ENCODE measurements around the gene CCDC12. TPM values are rescaled to one million over a fixed set of nuclear protein-coding genes. Genes with fewer than 3 reads are reported as not detected.

Gene CCDC12
- total RNA-seq, 1 donor from 2014 or later, result 69.1 TPM

- peak; percentile 91 for DNase-seq (ENCODE audit: low spot score)
- intact Hi-C loops (cut with micrococcal nuclease), result loop anchor here (1.0 to 2.0 kb wide), 3 partner anchors 9 to 39 kb away; partner anchors contain the start of gene NBEAL2
Measured at GRCh38 chr3:46987743-46988401, 11.3 kb upstream of the CCDC12 start.

GRCh38 chr3:46987319-46987742 lies 10.8 kb upstream of the CCDC12 start:
- Mint-ChIP-seq H3K27ac (peak overlapping the region; percentile 94), H3K36me3 (ENCODE audit: low read depth) (peaks cover 27% of the 10 kb centered on the region), H3K4me1 (ENCODE audit: low read depth) (peaks cover 84% of the 10 kb centered on the region), H3K9me3 (no peaks in the 10 kb centered on the region), H3K27me3 (ENCODE audit: insufficient read depth) (no peaks in the 10 kb centered on the region), H3K4me3 (peak overlapping the region; percentile 83)
- no peak for DNase-seq (ENCODE audit: low spot score)
- intact Hi-C loops (cut with micrococcal nuclease), result loop anchor here (1.0 to 2.0 kb wide), 3 partner anchors 8 to 39 kb away; partner anchors contain the start of gene NBEAL2

More at GRCh38 chr3:46987743-46988401, 11.3 kb upstream of the CCDC12 start:
- Mint-ChIP-seq H3K4me1 (ENCODE audit: low read depth) (peaks cover 79% of the 10 kb centered on the region), H3K36me3 (ENCODE audit: low read depth) (peaks cover 27% of the 10 kb centered on the region), H3K9me3 (no peaks in the 10 kb centered on the region), H3K27me3 (ENCODE audit: insufficient read depth) (no peaks in the 10 kb centered on the region), H3K27ac (peak overlapping the region; percentile 94), H3K4me3 (peak overlapping the region; percentile 83)

DNA sequence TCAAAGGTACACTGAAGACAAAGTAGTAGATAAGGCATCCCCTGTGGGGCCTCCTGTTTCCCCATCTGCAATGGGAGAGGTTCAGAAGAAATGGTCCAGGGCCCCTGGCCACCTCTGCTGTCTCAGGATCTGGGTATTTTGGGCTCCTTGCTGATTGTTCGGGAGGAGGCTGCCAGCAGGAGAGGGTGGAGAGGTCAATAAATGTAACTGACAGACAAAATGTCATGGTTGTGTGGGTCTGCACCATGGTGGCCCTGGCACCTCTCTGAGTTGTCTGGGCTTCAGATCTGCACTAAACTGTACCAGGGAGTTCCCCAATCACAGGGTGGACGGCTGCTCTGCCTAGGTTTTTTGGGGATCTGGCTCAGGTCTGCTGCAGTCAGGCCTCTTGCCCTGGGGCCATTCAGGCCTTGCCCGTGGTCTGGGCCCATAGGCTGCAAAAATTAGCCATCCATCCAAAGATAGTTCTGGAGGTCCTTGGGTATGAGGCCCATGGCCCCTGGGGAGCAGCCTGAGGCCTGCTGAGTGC lies 10.3 kb upstream of the CCDC12 start:
- peak overlapping the region; percentile 94 for H3K27ac Mint-ChIP-seq
- no peak for DNase-seq (ENCODE audit: low spot score)
- H3K4me1 Mint-ChIP-seq (ENCODE audit: low read depth), result peaks cover 87% of the 10 kb centered on the region
- peaks cover 27% of the 10 kb centered on the region for H3K36me3 Mint-ChIP-seq (ENCODE audit: low read depth)
- no peaks in the 10 kb centered on the region for H3K9me3 Mint-ChIP-seq
- H3K27me3 Mint-ChIP-seq (ENCODE audit: insufficient read depth), result no peaks in the 10 kb centered on the region
- H3K4me3 Mint-ChIP-seq, result peak overlapping the region; percentile 83
- intact Hi-C loops (cut with micrococcal nuclease), result loop anchor here (1.0 to 2.0 kb wide), 3 partner anchors 8 to 38 kb away; partner anchors contain the start of gene NBEAL2

DNA sequence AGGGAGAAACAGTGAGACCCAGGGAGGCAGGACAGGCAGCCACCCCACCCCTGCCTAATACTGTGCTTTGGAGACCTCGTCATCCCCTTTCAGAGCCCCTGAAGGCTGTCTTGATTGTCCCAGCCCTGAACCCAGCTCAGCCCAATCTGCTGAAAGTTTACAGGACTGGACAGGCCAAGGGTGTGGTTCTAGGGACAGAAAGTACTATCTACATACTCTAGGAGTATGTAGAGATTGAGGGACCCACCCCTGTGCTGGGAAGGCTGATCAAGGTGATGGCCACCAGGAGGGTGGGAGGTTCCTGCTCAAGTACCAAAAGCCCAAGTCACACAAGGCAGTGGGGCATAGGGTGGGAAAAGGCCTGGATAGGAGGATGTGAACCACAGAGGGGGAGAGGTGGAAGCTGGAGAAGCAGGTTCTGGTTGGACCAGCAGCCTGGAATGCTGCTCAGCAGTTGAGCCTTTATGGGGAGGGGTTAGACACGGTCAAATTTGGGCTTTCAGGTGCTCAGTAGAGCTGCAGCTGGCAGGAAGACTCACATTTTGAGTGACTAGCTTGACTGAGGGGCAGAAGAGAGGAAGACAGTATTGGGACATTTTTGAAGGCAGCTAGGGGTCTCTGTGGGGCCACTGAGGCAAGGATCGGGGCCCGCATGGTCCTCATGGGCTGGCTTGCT lies 9.6 kb upstream of the CCDC12 start:
- no peak for DNase-seq (ENCODE audit: low spot score)
- Mint-ChIP-seq H3K27me3 (ENCODE audit: insufficient read depth) (no peaks in the 10 kb centered on the region), H3K36me3 (ENCODE audit: low read depth) (peaks cover 27% of the 10 kb centered on the region), H3K4me1 (ENCODE audit: low read depth) (peaks cover 92% of the 10 kb centered on the region), H3K4me3 (peak overlapping the region; percentile 83), H3K9me3 (no peaks in the 10 kb centered on the region), H3K27ac (peak overlapping the region; percentile 94)
- intact Hi-C loops (cut with micrococcal nuclease), result loop anchor here (2.0 kb wide), 2 partner anchors 33 to 37 kb away; no protein-coding TSS in a partner anchor

DNA sequence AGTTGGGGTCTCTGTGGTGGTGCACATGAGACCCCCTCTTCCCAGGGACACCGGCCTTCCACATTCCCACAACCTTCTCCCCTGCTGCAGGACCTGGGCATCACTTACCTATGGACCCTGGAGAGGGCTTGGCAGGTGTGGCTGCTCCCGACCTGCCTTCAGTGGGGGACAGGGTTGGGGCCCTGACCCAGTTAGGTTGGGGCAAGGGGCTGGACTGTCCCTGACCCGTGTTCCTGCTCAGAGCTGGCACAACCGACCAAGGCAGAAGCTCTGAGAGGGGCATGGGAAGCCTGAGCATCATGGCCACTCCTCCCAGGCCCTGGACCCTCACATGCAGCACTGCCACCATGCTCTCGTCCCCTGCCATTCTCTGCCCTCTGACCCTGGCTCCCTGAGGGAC lies 9.0 kb upstream of the CCDC12 start:
- Mint-ChIP-seq H3K27ac (peak overlapping the region; percentile 94), H3K27me3 (ENCODE audit: insufficient read depth) (no peaks in the 10 kb centered on the region), H3K36me3 (ENCODE audit: low read depth) (peaks cover 27% of the 10 kb centered on the region), H3K9me3 (no peaks in the 10 kb centered on the region), H3K4me3 (peak overlapping the region; percentile 83), H3K4me1 (ENCODE audit: low read depth) (peaks cover 90% of the 10 kb centered on the region)
- intact Hi-C loops (cut with micrococcal nuclease), result no loop called here
- DNase-seq (ENCODE audit: low spot score), result no peak

DNA sequence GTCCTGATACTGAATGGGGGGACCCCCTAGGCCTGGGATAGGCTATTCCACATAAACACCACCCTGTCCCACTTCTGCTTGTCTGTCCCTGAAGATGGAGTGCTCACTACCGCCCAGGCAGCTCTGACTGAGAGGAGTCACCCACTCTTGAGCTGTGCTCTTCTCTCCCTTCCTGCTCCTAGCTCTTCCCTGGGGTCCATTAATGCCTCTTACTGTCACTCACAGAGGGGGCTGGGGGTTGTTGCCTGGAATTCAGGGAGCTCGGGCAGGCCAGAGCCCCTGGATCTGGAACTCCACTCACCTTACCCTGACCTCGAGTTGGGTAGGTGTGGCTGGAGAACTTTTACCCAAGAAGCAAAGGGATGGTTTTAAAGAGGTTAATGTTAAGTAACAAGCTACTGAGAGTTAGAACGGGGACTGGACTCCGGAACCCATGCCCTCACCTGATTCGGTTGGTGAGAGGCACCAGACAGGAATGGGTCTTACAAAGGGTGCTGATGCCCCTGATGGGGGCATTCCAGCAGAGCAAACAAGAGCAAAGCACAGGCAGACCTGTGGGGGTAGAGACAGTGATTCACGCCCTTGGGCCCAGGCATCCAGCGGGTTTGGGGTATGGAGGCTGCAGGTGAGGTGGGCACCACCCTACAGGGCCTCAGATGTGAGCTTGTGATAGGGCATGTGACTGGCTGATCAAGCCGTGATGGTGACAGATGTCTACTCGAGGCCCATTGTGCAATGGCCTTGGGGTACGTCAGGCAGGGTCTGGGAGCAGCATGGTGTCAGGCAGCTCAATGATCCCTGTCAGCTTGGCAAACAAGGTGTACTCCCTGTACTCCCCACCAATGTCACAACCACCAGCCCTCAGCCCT lies 8.3 kb upstream of the CCDC12 start:
- peak overlapping the region; percentile 22 for H3K4me3 Mint-ChIP-seq
- peaks cover 85% of the 10 kb centered on the region for H3K4me1 Mint-ChIP-seq (ENCODE audit: low read depth)
- no peaks in the 10 kb centered on the region for H3K27me3 Mint-ChIP-seq (ENCODE audit: insufficient read depth)
- H3K36me3 Mint-ChIP-seq (ENCODE audit: low read depth), result peaks cover 21% of the 10 kb centered on the region
- no peak for DNase-seq (ENCODE audit: low spot score)
- H3K9me3 Mint-ChIP-seq, result no peaks in the 10 kb centered on the region
- intact Hi-C loops (cut with micrococcal nuclease), result no loop called here
- peak overlapping the region; percentile 72 for H3K27ac Mint-ChIP-seq

GRCh38 chr3:46982546-46982945 lies 6.0 kb upstream of the CCDC12 start:
- H3K27ac Mint-ChIP-seq, result peak overlapping the region; percentile 77
- no peaks in the 10 kb centered on the region for H3K9me3 Mint-ChIP-seq
- intact Hi-C loops (cut with micrococcal nuclease), result no loop called here

GRCh38 chr3:46981932-46982471 lies 5.5 kb upstream of the CCDC12 start:
- H3K36me3 Mint-ChIP-seq (ENCODE audit: low read depth), result peaks cover 7% of the 10 kb centered on the region
- peak overlapping the region; percentile 89 for H3K4me3 Mint-ChIP-seq
- peak overlapping the region; percentile 65 for H3K27ac Mint-ChIP-seq
- no peaks in the 10 kb centered on the region for H3K9me3 Mint-ChIP-seq
- H3K27me3 Mint-ChIP-seq (ENCODE audit: insufficient read depth), result no peaks in the 10 kb centered on the region
- intact Hi-C loops (cut with micrococcal nuclease), result no loop called here
- H3K4me1 Mint-ChIP-seq (ENCODE audit: low read depth), result peaks cover 68% of the 10 kb centered on the region
- DNase-seq (ENCODE audit: low spot score), result no peak

More at GRCh38 chr3:46982546-46982945, 6.0 kb upstream of the CCDC12 start:
- DNase-seq (ENCODE audit: low spot score), result no peak
- Mint-ChIP-seq H3K27me3 (ENCODE audit: insufficient read depth) (no peaks in the 10 kb centered on the region), H3K4me1 (ENCODE audit: low read depth) (peaks cover 70% of the 10 kb centered on the region), H3K36me3 (ENCODE audit: low read depth) (peaks cover 7% of the 10 kb centered on the region), H3K4me3 (peak overlapping the region; percentile 27)

GRCh38 chr3:46979958-46980497 lies 3.5 kb upstream of the CCDC12 start:
- no peak for DNase-seq (ENCODE audit: low spot score)
- Mint-ChIP-seq H3K36me3 (ENCODE audit: low read depth) (peaks cover 11% of the 10 kb centered on the region), H3K27me3 (ENCODE audit: insufficient read depth) (no peaks in the 10 kb centered on the region), H3K9me3 (no peaks in the 10 kb centered on the region), H3K4me1 (ENCODE audit: low read depth) (peaks cover 49% of the 10 kb centered on the region), H3K4me3 (peak overlapping the region; percentile 89), H3K27ac (peak overlapping the region; percentile 72)
- intact Hi-C loops (cut with micrococcal nuclease), result loop anchor here (1.0 to 10.0 kb wide), 5 partner anchors 7 to 1285 kb away; partner anchors contain the start of genes SETD2 and SMARCC1

- Mint-ChIP-seq H3K36me3 (ENCODE audit: low read depth) (peaks cover 8% of the 10 kb centered on the region), H3K27me3 (ENCODE audit: insufficient read depth) (no peaks in the 10 kb centered on the region), H3K4me3 (peak within 1 kb of the TSS; percentile 89), H3K9me3 (no peaks in the 10 kb centered on the region), H3K27ac (peak within 1 kb of the TSS; percentile 87), H3K4me1 (ENCODE audit: low read depth) (peaks cover 49% of the 10 kb centered on the region)
- DNase-seq (ENCODE audit: low spot score), result peak; percentile 96
- intact Hi-C loops (cut with micrococcal nuclease), result loop anchor here (1.0 to 10.0 kb wide), 5 partner anchors 8 to 1284 kb away; partner anchors contain the start of genes SETD2 and SMARCC1
Measured at GRCh38 chr3:46978985-46979944, 2.7 kb upstream of the CCDC12 start, which contains the start of gene NBEAL2. Gene NBEAL2 (plus strand): TSS chr3:46979666. CDS start chr3:46979862, 196 bp downstream.

- peaks cover 51% of the 10 kb centered on the region for H3K4me1 Mint-ChIP-seq (ENCODE audit: low read depth)
- H3K4me3 Mint-ChIP-seq, result peak overlapping the region; percentile 85
- H3K27me3 Mint-ChIP-seq (ENCODE audit: insufficient read depth), result no peaks in the 10 kb centered on the region
- DNase-seq (ENCODE audit: low spot score), result no peak
- intact Hi-C loops (cut with micrococcal nuclease), result loop anchor here (10.0 kb wide), 2 partner anchors 806 to 1284 kb away; partner anchors contain the start of gene SMARCC1
- peak overlapping the region; percentile 83 for H3K27ac Mint-ChIP-seq
- H3K36me3 Mint-ChIP-seq (ENCODE audit: low read depth), result peaks cover 11% of the 10 kb centered on the region
- no peaks in the 10 kb centered on the region for H3K9me3 Mint-ChIP-seq
Measured at GRCh38 chr3:46978381-46978780, 1.8 kb upstream of the CCDC12 start.
